SH-SY5Y (cell line): ENCODE data around the gene HELLS.

ENCODE experiments used
- GATA2 ChIP-seq: IDR thresholded peaks from 2 replicates; pipeline ENCODE4 v1.6.1; 2011; ENCODE audit warnings: mild to moderate bottlenecking, low read depth, low read length
- GATA3 ChIP-seq: IDR thresholded peaks from 2 replicates; pipeline ENCODE4 v1.6.1; 2011; ENCODE audit warnings: low read depth, mild to moderate bottlenecking, low read length, moderate library complexity

GRCh38 chr10:94521276-94522250, 24.0 kb upstream of the HELLS start:
- TF ChIP-seq GATA3, result no peak
- TF ChIP-seq GATA2, result no peak
